Endothelial cell of umbilical vein (primary cell): ENCODE results near the gene HDAC3. TPM values are rescaled to one million over a fixed set of nuclear protein-coding genes. Genes with fewer than 3 reads are reported as not detected.

Experiments
- BruUV-seq: library from RNA; stranded (reverse); fragments of 400-500 nt; replicated peaks from 2 replicates; lab custom pipeline; 2021; lab: Mats Ljungman, UMichigan
- CTCF ChIA-PET: fragments of 300-600, 350-600 bp; sonication (Branson Sonifier 250); formaldehyde crosslinking; loops from one replicate; lab custom pipeline; 2021; ENCODE audit warnings: antibody characterized with exemption, inconsistent platforms; lab: Charles Lee
- POLR2A ChIA-PET: fragments of 300-600, 350-600 bp; sonication (Branson Sonifier 250); formaldehyde crosslinking; loops from one replicate; lab custom pipeline; 2021; ENCODE audit warnings: antibody characterized with exemption, inconsistent platforms; lab: Charles Lee
- DNase-seq: peaks from one replicate; pipeline ENCODE4 v3.0.0-alpha.2; 2011; ENCODE audit warnings: low read depth, low spot score
- FAIRE-seq: peaks from 2 replicates; lab custom pipeline; 2011; peaks lifted over from hg19 to GRCh38; lab: Jason Lieb, UNC
- H2AFZ ChIP-seq: 2 replicates; pipeline ENCODE4 v1.6.0; 2012; ENCODE audit warnings: low read depth, low read length, control low read depth, inconsistent platforms
- H3K27ac ChIP-seq: 2 replicates; pipeline ENCODE4 v1.5.1; 2011; ENCODE audit warnings: low read depth, mild to moderate bottlenecking, control low read depth, low read length, moderate library complexity; ENCODE audit not compliant: insufficient read depth
- H3K27me3 ChIP-seq, 2 experiments: 2 replicates each; pipeline versions ENCODE4 v1.6.0 to v1.6.1; 2011; ENCODE audit warnings: low read length in 2 of 2, mixed read lengths in 1 of 2; ENCODE audit not compliant: control insufficient read depth in 2 of 2, insufficient read depth in 2 of 2
- H3K36me3 ChIP-seq, 2 experiments: 2 replicates in 1 of 2; 3 replicates in 1 of 2; pipeline ENCODE4 v1.5.1; 2011; ENCODE audit warnings: low read length in 2 of 2, mild to moderate bottlenecking in 1 of 2, moderate library complexity in 1 of 2; ENCODE audit not compliant: control insufficient read depth in 2 of 2, insufficient read depth in 2 of 2; ENCODE audit errors: extremely low read depth in 1 of 2
- H3K4me1 ChIP-seq: 3 replicates; pipeline ENCODE4 v1.5.1; 2011; ENCODE audit warnings: mild to moderate bottlenecking, low read length; ENCODE audit not compliant: control insufficient read depth, insufficient read depth; ENCODE audit errors: extremely low read depth
- H3K4me2 ChIP-seq: 2 replicates; pipeline ENCODE4 v1.6.1; 2011; ENCODE audit warnings: low read length, control low read depth, mixed read lengths; ENCODE audit not compliant: insufficient read depth
- H3K4me3 ChIP-seq, 3 experiments: fragments of 200-600 bp in 1 of 3; sonication (generic), shearing (Covaris generic) in 1 of 3; replicated peaks in 1 of 3; 2 replicates each; pipeline ENCODE4 v1.5.1; 2011 to 2016; ENCODE audit warnings: control low read depth in 3 of 3, low read length in 3 of 3, mild to moderate bottlenecking in 2 of 3, inconsistent platforms in 1 of 3, low read depth in 1 of 3, moderate library complexity in 1 of 3; ENCODE audit not compliant: insufficient read depth in 1 of 3
- H3K79me2 ChIP-seq: 2 replicates; pipeline ENCODE4 v1.6.0; 2012; ENCODE audit warnings: low read length, inconsistent platforms; ENCODE audit not compliant: control insufficient read depth, insufficient read depth
- H3K9ac ChIP-seq: replicated peaks from 2 replicates; pipeline ENCODE3; 2011; ENCODE audit warnings: low read length, control low read depth; ENCODE audit not compliant: insufficient read depth; ENCODE audit errors: extremely low read depth
- H3K9me1 ChIP-seq: replicated peaks from 3 replicates; pipeline ENCODE4 v1.6.0; 2011; ENCODE audit warnings: mild to moderate bottlenecking, low read length; ENCODE audit not compliant: control insufficient read depth, insufficient read depth; ENCODE audit errors: extremely low read depth
- H3K9me3 ChIP-seq: replicated peaks from 2 replicates; pipeline ENCODE4 v1.5.1; 2012; ENCODE audit warnings: low read length, inconsistent platforms; ENCODE audit not compliant: control insufficient read depth, insufficient read depth
- H4K20me1 ChIP-seq: replicated peaks from 2 replicates; pipeline ENCODE3; 2011; ENCODE audit warnings: mild to moderate bottlenecking, low read length; ENCODE audit not compliant: control insufficient read depth, insufficient read depth; ENCODE audit errors: extremely low read depth
- CTCF ChIP-seq, 2 donors: IDR thresholded peaks; 1 replicate in 1 of 2; 2 replicates in 1 of 2; pipeline ENCODE4 v1.5.1; 2011; ENCODE audit warnings: low read length in 2 of 2, mild to moderate bottlenecking in 2 of 2, moderate library complexity in 2 of 2, control low read depth in 1 of 2, inconsistent platforms in 1 of 2, low read depth in 1 of 2; ENCODE audit not compliant: insufficient read depth in 1 of 2; ENCODE audit errors: extremely low read depth in 1 of 2
- EZH2 ChIP-seq: IDR thresholded peaks from 2 replicates; pipeline ENCODE4 v1.6.1; 2012; ENCODE audit warnings: borderline replicate concordance, low read depth, mild to moderate bottlenecking, moderate library complexity, low read length, inconsistent platforms; ENCODE audit not compliant: severe bottlenecking
- FOS ChIP-seq: IDR thresholded peaks from 2 replicates; pipeline ENCODE4 v1.6.1; 2011; ENCODE audit warnings: mild to moderate bottlenecking, low read length, moderate library complexity, borderline replicate concordance; ENCODE audit not compliant: insufficient read depth
- GATA2 ChIP-seq: IDR thresholded peaks from 2 replicates; pipeline ENCODE4 v1.7.0; 2011; ENCODE audit warnings: low read depth, mild to moderate bottlenecking, moderate library complexity, mixed read lengths, low read length; ENCODE audit not compliant: insufficient read length, insufficient read depth
- JUN ChIP-seq: IDR thresholded peaks from 2 replicates; pipeline ENCODE4 v1.6.1; 2011; ENCODE audit warnings: borderline replicate concordance, low read depth; ENCODE audit not compliant: insufficient read length, insufficient read depth
- MAX ChIP-seq: IDR thresholded peaks from 2 replicates; pipeline ENCODE4 v1.6.1; 2011; ENCODE audit not compliant: insufficient read depth, insufficient read length
- MYC ChIP-seq: IDR thresholded peaks from one replicate; pipeline ENCODE4 v1.6.1; 2011; ENCODE audit warnings: mild to moderate bottlenecking, low read depth, low read length
- POLR2A ChIP-seq: IDR thresholded peaks from 2 replicates; pipeline ENCODE4 v1.6.1; 2012; ENCODE audit warnings: low read depth, mild to moderate bottlenecking, control low read depth, low read length
- POLR2AphosphoS5 ChIP-seq: IDR thresholded peaks from 2 replicates; pipeline ENCODE4 v1.6.1; 2012; ENCODE audit warnings: low read depth, mild to moderate bottlenecking, control low read depth, low read length, moderate library complexity; ENCODE audit not compliant: insufficient read depth
- dilution Hi-C: fragments of 300-500 bp; cut with MboI; formaldehyde crosslinking; loops from one replicate; pipeline ENCODE4 v1.15.0; 2019; ENCODE audit warnings: low sequenced_read_pairs; ENCODE audit not compliant: extremely low pct_ligation_motif_present
- intact Hi-C: fragments of 100-400 bp; cut with micrococcal nuclease; formaldehyde crosslinking; loops from one replicate; pipeline ENCODE4 v1.10.0; 2022
- polyA plus RNA-seq, 4 experiments: library from polyadenylated mRNA; depleted of rRNA in 3 of 4; stranded (reverse) in 3 of 4; unstranded in 1 of 4; fragments of >200 nt; gene quantifications; 2 replicates each; pipeline versions ENCODE4 v1.2.1 to v1.2.3, GENCODE V29; 2011 to 2012; ENCODE audit warnings: missing spikeins in 1 of 4
- total RNA-seq: library from RNA; stranded (reverse); gene quantifications from 2 replicates; pipeline ENCODE4 v1.2.3, GENCODE V29; 2021

Gene HDAC3
- total and polyA plus RNA-seq, 2 donors (not counting 3 experiments of a cell fraction or from before 2014, with no cell fraction given), result 58.5 to 75.5 TPM

GRCh38 chr5:141668601-141669265 lies 32.1 kb upstream of the HDAC3 start:
- no peaks in the 10 kb centered on the region for H3K27me3 ChIP-seq
- no peak overlapping the region for H2AFZ ChIP-seq
- H3K27ac ChIP-seq, result no peak overlapping the region
- no peak overlapping the region for H3K9ac ChIP-seq
- dilution Hi-C loops, result no loop called here
- no peaks in the 10 kb centered on the region for H3K9me1 ChIP-seq
- DNase-seq (no peak), FAIRE-seq (no peak)
- H3K79me2 ChIP-seq, result peaks cover 12% of the 10 kb centered on the region
- no peaks in the 10 kb centered on the region for H3K9me3 ChIP-seq
- POLR2A ChIA-PET, result interaction anchor here (0.6 kb wide), 1 partner anchor 165 kb away, joined by 3 read pairs; no protein-coding TSS in a partner anchor
- no peak for TF ChIP-seq CTCF (IDR thresholded peaks at IDR 0.05; ENCODE audit: extremely low read depth in 1 of 2, insufficient read depth in 1 of 2, low read depth in 1 of 2, low read length in 2 of 2)
- no peak for TF ChIP-seq FOS
- no peak for TF ChIP-seq MAX
- TF ChIP-seq EZH2, result no peak
- no peak for TF ChIP-seq POLR2AphosphoS5
- TF ChIP-seq GATA2, result no peak
- no peak for TF ChIP-seq JUN
- no peak for TF ChIP-seq MYC
- TF ChIP-seq POLR2A, result no peak
- CTCF ChIA-PET, result interaction anchor here (0.6 to 2.4 kb wide), 10 partner anchors 8 to 292 kb away, joined by 3 to 16 read pairs (median 4); no protein-coding TSS in a partner anchor
- intact Hi-C loops, result no loop called here
- peaks cover 25 to 59% of the 10 kb centered on the region in 2 experiments for H3K36me3 ChIP-seq
- BruUV-seq, result no TSS peak
- no peaks in the 10 kb centered on the region for H4K20me1 ChIP-seq
- H3K4me1 ChIP-seq, result peaks cover 7% of the 10 kb centered on the region
- no peak overlapping the region for H3K4me2 ChIP-seq
- H3K4me3 ChIP-seq, result no peak overlapping the region
